H1 (cell line): ENCODE results near the gene ABLIM1. TPM values are rescaled to one million over a fixed set of nuclear protein-coding genes. Genes with fewer than 3 reads are reported as not detected.

Source experiments
- CTCF ChIA-PET: fragments of 300-600 bp; sonication (Branson Sonifier 250); formaldehyde crosslinking; loops from one replicate; lab custom pipeline; 2021; ENCODE audit not compliant: partially characterized antibody; lab: Charles Lee
- POLR2A ChIA-PET: fragments of 300-600 bp; sonication (Branson Sonifier 250); formaldehyde crosslinking; loops from one replicate; lab custom pipeline; 2021; ENCODE audit warnings: inconsistent platforms; ENCODE audit not compliant: partially characterized antibody; lab: Charles Lee
- DNase-seq, 2 experiments: peaks; one replicate each; pipeline versions ENCODE4 v3.0.0 to v3.0.0-alpha.2; 2010 to 2022; ENCODE audit warnings: low spot score in 2 of 2, low read depth in 1 of 2, mixed read lengths in 1 of 2
- FAIRE-seq: peaks from 2 replicates; lab custom pipeline; 2011; peaks lifted over from hg19 to GRCh38; lab: Jason Lieb, UNC
- H2AFZ ChIP-seq: 2 replicates; pipeline ENCODE4 v1.8.1; 2012; ENCODE audit warnings: low read length, inconsistent platforms
- H2AK5ac ChIP-seq: 2 replicates; pipeline ENCODE4 v1.6.1; 2013; ENCODE audit warnings: low read depth, low read length
- H2BK120ac ChIP-seq: replicated peaks from 2 replicates; pipeline ENCODE3; 2013; ENCODE audit warnings: low read depth, low read length, inconsistent platforms
- H2BK12ac ChIP-seq: 2 replicates; pipeline ENCODE4 v1.6.1; 2013; ENCODE audit warnings: low read depth, low read length
- H2BK15ac ChIP-seq: 2 replicates; pipeline ENCODE4 v1.6.1; 2013; ENCODE audit warnings: low read length
- H2BK20ac ChIP-seq: 2 replicates; pipeline ENCODE4 v1.6.1; 2013; ENCODE audit warnings: low read length
- H2BK5ac ChIP-seq: 2 replicates; pipeline ENCODE4 v1.6.1; 2013; ENCODE audit warnings: low read depth, low read length
- H3K14ac ChIP-seq: 2 replicates; pipeline ENCODE4 v1.6.1; 2013; ENCODE audit warnings: inconsistent platforms; ENCODE audit not compliant: insufficient read length
- H3K18ac ChIP-seq: 2 replicates; pipeline ENCODE4 v1.6.1; 2013; ENCODE audit warnings: low read length; ENCODE audit errors: extremely low read depth
- H3K23ac ChIP-seq: 2 replicates; pipeline ENCODE4 v1.6.1; 2013; ENCODE audit warnings: inconsistent platforms; ENCODE audit not compliant: insufficient read length
- H3K23me2 ChIP-seq: 2 replicates; pipeline ENCODE4 v1.6.1; 2013; ENCODE audit warnings: low read depth, low read length
- H3K27ac ChIP-seq: 2 replicates; pipeline ENCODE4 v1.6.1; 2011; ENCODE audit warnings: low read depth, low read length, inconsistent platforms
- H3K27me3 ChIP-seq, 4 experiments: replicated peaks in 1 of 4; 1 replicate in 1 of 4; 2 replicates in 3 of 4; pipeline versions ENCODE4 v1.6.1 to v1.8.1; 2011 to 2013; ENCODE audit warnings: low read length in 3 of 4, mild to moderate bottlenecking in 3 of 4, inconsistent platforms in 2 of 4, mixed read lengths in 2 of 4, moderate library complexity in 1 of 4; ENCODE audit not compliant: control insufficient read depth in 3 of 4, insufficient read depth in 3 of 4; ENCODE audit errors: extremely low read depth in 1 of 4
- H3K36me3 ChIP-seq, 4 experiments: 2 replicates each; pipeline versions ENCODE4 v1.6.1 to v1.8.1; 2011 to 2013; ENCODE audit warnings: mild to moderate bottlenecking in 4 of 4, low read length in 3 of 4, moderate library complexity in 2 of 4, control low read depth in 1 of 4, inconsistent platforms in 1 of 4; ENCODE audit not compliant: insufficient read depth in 4 of 4, control insufficient read depth in 2 of 4
- H3K4ac ChIP-seq: replicated peaks from 2 replicates; pipeline ENCODE3; 2013; ENCODE audit warnings: low read length, low read depth, mixed read lengths, inconsistent platforms; ENCODE audit not compliant: insufficient read length
- H3K4me1 ChIP-seq, 4 experiments: replicated peaks in 1 of 4; 1 replicate in 1 of 4; 2 replicates in 3 of 4; pipeline versions ENCODE4 v1.6.1 to v1.8.1; 2011 to 2013; ENCODE audit warnings: low read length in 3 of 4, inconsistent platforms in 2 of 4, mixed read lengths in 1 of 4; ENCODE audit not compliant: insufficient read depth in 4 of 4, control insufficient read depth in 3 of 4
- H3K4me2 ChIP-seq, 2 experiments: 2 replicates each; pipeline versions ENCODE4 v1.6.1 to v1.8.1; 2011 to 2013; ENCODE audit warnings: low read depth in 2 of 2, low read length in 2 of 2, control low read depth in 1 of 2, inconsistent platforms in 1 of 2, mild to moderate bottlenecking in 1 of 2; ENCODE audit not compliant: insufficient read depth in 1 of 2
- H3K4me3 ChIP-seq, 4 experiments: fragments of 200-600, 300-600 bp in 1 of 4; sonication (generic), shearing (Covaris generic), sonication (Bioruptor Twin) in 1 of 4; 2 replicates each; pipeline versions ENCODE4 v1.5.1 to v1.8.1; 2011 to 2016; ENCODE audit warnings: low read length in 4 of 4, low read depth in 3 of 4, control low read depth in 2 of 4, inconsistent platforms in 2 of 4, mild to moderate bottlenecking in 2 of 4, mixed read lengths in 1 of 4, moderate library complexity in 1 of 4; ENCODE audit not compliant: insufficient read depth in 2 of 4; ENCODE audit errors: extremely low read depth in 1 of 4
- H3K56ac ChIP-seq: replicated peaks from 2 replicates; pipeline ENCODE3; 2013; ENCODE audit warnings: low read depth, mild to moderate bottlenecking, mixed read lengths, low read length, inconsistent platforms; ENCODE audit not compliant: insufficient read length
- H3K79me1 ChIP-seq: 2 replicates; pipeline ENCODE4 v1.6.1; 2013; ENCODE audit warnings: low read depth, low read length, control low read depth
- H3K79me2 ChIP-seq, 2 experiments: 2 replicates each; pipeline versions ENCODE4 v1.6.1 to v1.8.1; 2012 to 2013; ENCODE audit warnings: low read length in 2 of 2, mild to moderate bottlenecking in 2 of 2, inconsistent platforms in 1 of 2; ENCODE audit not compliant: insufficient read depth in 2 of 2, control insufficient read depth in 1 of 2
- H3K9ac ChIP-seq, 4 experiments: replicated peaks in 1 of 4; 1 replicate in 1 of 4; 2 replicates in 3 of 4; pipeline versions ENCODE4 v1.6.1 to v1.8.1; 2011 to 2013; ENCODE audit warnings: low read depth in 3 of 4, low read length in 3 of 4, control low read depth in 2 of 4, mild to moderate bottlenecking in 2 of 4, moderate library complexity in 2 of 4, inconsistent platforms in 1 of 4; ENCODE audit errors: extremely low read depth in 1 of 4
- H3K9me3 ChIP-seq, 2 experiments: 2 replicates each; pipeline versions ENCODE4 v1.6.1 to v1.8.1; 2012 to 2013; ENCODE audit warnings: mild to moderate bottlenecking in 2 of 2, moderate library complexity in 2 of 2, control low read depth in 1 of 2, inconsistent platforms in 1 of 2, low read depth in 1 of 2, low read length in 1 of 2, mixed read lengths in 1 of 2; ENCODE audit not compliant: insufficient read depth in 2 of 2
- H4K20me1 ChIP-seq, 2 experiments: replicated peaks in 1 of 2; 2 replicates each; pipeline versions ENCODE3 to v1.8.1; 2011 to 2013; ENCODE audit warnings: inconsistent platforms in 2 of 2, low read length in 2 of 2, mild to moderate bottlenecking in 1 of 2; ENCODE audit not compliant: insufficient read depth in 2 of 2, control insufficient read depth in 1 of 2
- H4K5ac ChIP-seq: 2 replicates; pipeline ENCODE4 v1.6.1; 2013; ENCODE audit warnings: low read length, low read depth, mixed read lengths, inconsistent platforms; ENCODE audit not compliant: insufficient read length
- H4K8ac ChIP-seq: 2 replicates; pipeline ENCODE4 v1.8.0; 2013; ENCODE audit warnings: mild to moderate bottlenecking, moderate library complexity, low read length, inconsistent platforms; ENCODE audit not compliant: insufficient read depth; ENCODE audit errors: extremely low read depth
- H4K91ac ChIP-seq: replicated peaks from 2 replicates; pipeline ENCODE3; 2013; ENCODE audit warnings: low read length, mixed read lengths, inconsistent platforms; ENCODE audit not compliant: insufficient read length
- BCL11A ChIP-seq, 2 experiments: IDR thresholded peaks; one replicate each; pipeline ENCODE4 v1.6.1; 2011; ENCODE audit warnings: low read depth in 2 of 2, low read length in 2 of 2, mild to moderate bottlenecking in 2 of 2
- BRCA1 ChIP-seq: IDR thresholded peaks from 2 replicates; pipeline ENCODE4 v1.6.1; 2012; ENCODE audit warnings: low read depth, low read length, improper control_type of control experiment
- CTBP2 ChIP-seq: IDR thresholded peaks from 2 replicates; pipeline ENCODE4 v1.7.0; 2011; ENCODE audit warnings: borderline replicate concordance, mild to moderate bottlenecking, moderate library complexity, mixed read lengths, low read length; ENCODE audit not compliant: insufficient read depth, insufficient read length
- RFX5 ChIP-seq: IDR thresholded peaks from 2 replicates; pipeline ENCODE4 v1.6.1; 2011; ENCODE audit warnings: low read depth, low read length, improper control_type of control experiment, borderline replicate concordance
- SIN3A ChIP-seq, 2 experiments: IDR thresholded peaks in 1 of 2; conservative IDR thresholded peaks in 1 of 2; 2 replicates each; pipeline ENCODE4 v1.6.1; 2011 to 2012; ENCODE audit warnings: low read length in 2 of 2, improper control_type of control experiment in 1 of 2, low read depth in 1 of 2, mild to moderate bottlenecking in 1 of 2
- WGBS, 2 experiments: shearing (Covaris generic) in 1 of 2; methylation state at CpG; one replicate each; pipeline versions ENCODE4 v1.1.6 to v1.1.7; 2013 to 2015; ENCODE audit warnings: low lambda C conversion rate in 2 of 2, mixed read lengths in 2 of 2, inconsistent platforms in 1 of 2, low coverage in 1 of 2, missing lambda C conversion rate in 1 of 2; ENCODE audit not compliant: insufficient replicate concordance in 2 of 2, insufficient coverage in 1 of 2, insufficient read length in 1 of 2; ENCODE audit errors: extremely low coverage in 1 of 2, missing lambda C conversion rate in 1 of 2; 5-methylcytosine and 5-hydroxymethylcytosine counted together
- polyA plus RNA-seq, 7 experiments: library from polyadenylated mRNA; depleted of rRNA in 3 of 7; stranded (reverse) in 5 of 7; unstranded in 2 of 7; fragments of >200 nt in 5 of 7; fragments of 200-250 nt in 2 of 7; gene quantifications; 1 replicate in 5 of 7; 2 replicates in 1 of 7; 4 replicates in 1 of 7; pipeline versions ENCODE4 v1.2.1 to v1.2.3, GENCODE V29; 2011 to 2013; ENCODE audit warnings: missing spikeins in 2 of 7, mixed read lengths in 2 of 7
- total RNA-seq: library from RNA; stranded (reverse); fragmentation: NEBNext Ultra II Directional; extraction: Animal tissue kit (Norgen Biotek cat#: 25700); gene quantifications from 2 replicates; pipeline ENCODE4 v1.2.1, GENCODE V29; 2021
- TF ChIP-seq, protein P1 (sequence below), 3 experiments: IDR thresholded peaks; 1 replicate in 2 of 3; 2 replicates in 1 of 3; pipeline versions ENCODE4 v1.5.1 to v1.6.1; 2011; ENCODE audit warnings: low read length in 3 of 3, mild to moderate bottlenecking in 3 of 3, inconsistent platforms in 2 of 3, low read depth in 1 of 3, moderate library complexity in 1 of 3; ENCODE audit not compliant: insufficient read depth in 1 of 3; ENCODE audit errors: control extremely low read depth in 1 of 3
- TF ChIP-seq, protein P2 (sequence below): IDR thresholded peaks from 2 replicates; pipeline ENCODE4 v1.6.1; 2012; ENCODE audit warnings: inconsistent platforms
- TF ChIP-seq, protein P3 (sequence below): IDR thresholded peaks from 2 replicates; pipeline ENCODE4 v1.6.1; 2012; ENCODE audit warnings: inconsistent platforms

Gene ABLIM1
- total and polyA plus RNA-seq, 2 of the 8 experiments (the other 6 are each of a cell fraction or from before 2014, with no cell fraction given), result 51.2 to 51.7 TPM

DNA sequence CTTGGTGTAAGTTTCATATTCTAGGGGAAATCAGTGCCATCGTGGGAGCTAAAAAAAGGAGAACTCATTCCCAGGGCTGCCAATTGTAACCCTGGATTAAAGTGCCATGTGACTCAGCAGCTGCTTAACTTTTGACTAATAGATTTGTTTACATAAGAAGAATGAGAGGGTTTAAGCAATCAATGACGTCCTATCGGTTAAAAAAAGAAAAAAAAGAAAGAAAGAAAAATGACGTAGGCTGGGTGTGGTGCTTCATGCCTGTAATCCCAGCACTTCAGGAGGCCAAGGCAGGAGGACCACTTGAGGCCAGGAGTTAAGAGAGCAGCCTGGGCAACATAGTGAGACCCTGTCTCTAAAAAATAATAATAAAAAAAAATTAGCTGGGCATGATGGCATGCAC, 137.6 kb downstream of the ABLIM1 start:
- H3K4me2 ChIP-seq, result no peak overlapping the region
- H3K23ac ChIP-seq, result no peak overlapping the region
- H3K79me2 ChIP-seq, result peaks cover 3 to 80% of the 10 kb centered on the region in 2 experiments; a peak in 3 of 4 replicates
- no peak overlapping the region for H3K27ac ChIP-seq
- DNase-seq (no peak), FAIRE-seq (no peak)
- CTCF ChIA-PET, result interaction anchor here (1.3 to 8.6 kb wide), 5 partner anchors 11 to 49 kb away, joined by 3 to 38 read pairs (median 3); no protein-coding TSS in a partner anchor
- H3K27me3 ChIP-seq, result peaks cover 0 to 1% (median 0%) of the 10 kb centered on the region in 4 experiments; a peak in 1 of 7 replicates
- H2BK20ac ChIP-seq, result no peak overlapping the region
- no peaks in the 10 kb centered on the region for H3K9me3 ChIP-seq
- POLR2A ChIA-PET, result no interaction called here
- no peak overlapping the region for H2BK120ac ChIP-seq
- no peak overlapping the region for H2BK15ac ChIP-seq
- H2AK5ac ChIP-seq, result no peak overlapping the region
- H3K9ac ChIP-seq, result no peak overlapping the region
- H3K56ac ChIP-seq, result no peak overlapping the region
- H3K36me3 ChIP-seq, result no peaks in the 10 kb centered on the region
- no peak overlapping the region for H3K14ac ChIP-seq
- H4K20me1 ChIP-seq, result peaks cover 0 to 2% of the 10 kb centered on the region in 2 experiments
- no peak overlapping the region for H4K8ac ChIP-seq
- H3K4ac ChIP-seq, result no peak overlapping the region
- H3K4me3 ChIP-seq, result no peak overlapping the region
- no peak overlapping the region for H3K18ac ChIP-seq
- H2BK5ac ChIP-seq, result no peak overlapping the region
- H4K5ac ChIP-seq, result no peak overlapping the region
- 85% methylated on average over 4 of the region's 4 CpGs; no CpG with 5 or more reads in 1 of the 2 experiments for WGBS, 2 experiments
- H2BK12ac ChIP-seq, result no peak overlapping the region
- H3K4me1 ChIP-seq, result peaks cover 4 to 28% (median 8%) of the 10 kb centered on the region in 4 experiments; a peak in 4 of 7 replicates
- H3K79me1 ChIP-seq, result 0 out of 2 replicates have a peak, but pooled peaks cover 3% of the 10 kb centered on the region
- H4K91ac ChIP-seq, result no peak overlapping the region
- H3K23me2 ChIP-seq, result peaks cover 2% of the 10 kb centered on the region; the same call in 1 of the 2 replicates
- no peak overlapping the region for H2AFZ ChIP-seq
- TF ChIP-seq BCL11A (IDR thresholded peaks at IDR 0.05; ENCODE audit: low read depth in 2 of 2, low read length in 2 of 2) (no peak), SIN3A (conservative IDR thresholded peaks at IDR 0.05 in 1 of 2, IDR thresholded peaks at IDR 0.05 in 1 of 2; ENCODE audit: low read depth in 1 of 2, low read length in 2 of 2) (no peak), CTBP2 (no peak), BRCA1 (no peak), RFX5 (no peak)
- TF ChIP-seq, protein P1, sequence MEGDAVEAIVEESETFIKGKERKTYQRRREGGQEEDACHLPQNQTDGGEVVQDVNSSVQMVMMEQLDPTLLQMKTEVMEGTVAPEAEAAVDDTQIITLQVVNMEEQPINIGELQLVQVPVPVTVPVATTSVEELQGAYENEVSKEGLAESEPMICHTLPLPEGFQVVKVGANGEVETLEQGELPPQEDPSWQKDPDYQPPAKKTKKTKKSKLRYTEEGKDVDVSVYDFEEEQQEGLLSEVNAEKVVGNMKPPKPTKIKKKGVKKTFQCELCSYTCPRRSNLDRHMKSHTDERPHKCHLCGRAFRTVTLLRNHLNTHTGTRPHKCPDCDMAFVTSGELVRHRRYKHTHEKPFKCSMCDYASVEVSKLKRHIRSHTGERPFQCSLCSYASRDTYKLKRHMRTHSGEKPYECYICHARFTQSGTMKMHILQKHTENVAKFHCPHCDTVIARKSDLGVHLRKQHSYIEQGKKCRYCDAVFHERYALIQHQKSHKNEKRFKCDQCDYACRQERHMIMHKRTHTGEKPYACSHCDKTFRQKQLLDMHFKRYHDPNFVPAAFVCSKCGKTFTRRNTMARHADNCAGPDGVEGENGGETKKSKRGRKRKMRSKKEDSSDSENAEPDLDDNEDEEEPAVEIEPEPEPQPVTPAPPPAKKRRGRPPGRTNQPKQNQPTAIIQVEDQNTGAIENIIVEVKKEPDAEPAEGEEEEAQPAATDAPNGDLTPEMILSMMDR (IDR thresholded peaks at IDR 0.05; ENCODE audit: control extremely low read depth in 1 of 3, insufficient read depth in 1 of 3, low read depth in 1 of 3, low read length in 3 of 3), result no peak
- TF ChIP-seq, protein P2, sequence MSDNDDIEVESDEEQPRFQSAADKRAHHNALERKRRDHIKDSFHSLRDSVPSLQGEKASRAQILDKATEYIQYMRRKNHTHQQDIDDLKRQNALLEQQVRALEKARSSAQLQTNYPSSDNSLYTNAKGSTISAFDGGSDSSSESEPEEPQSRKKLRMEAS, result no peak
- TF ChIP-seq, protein P3, sequence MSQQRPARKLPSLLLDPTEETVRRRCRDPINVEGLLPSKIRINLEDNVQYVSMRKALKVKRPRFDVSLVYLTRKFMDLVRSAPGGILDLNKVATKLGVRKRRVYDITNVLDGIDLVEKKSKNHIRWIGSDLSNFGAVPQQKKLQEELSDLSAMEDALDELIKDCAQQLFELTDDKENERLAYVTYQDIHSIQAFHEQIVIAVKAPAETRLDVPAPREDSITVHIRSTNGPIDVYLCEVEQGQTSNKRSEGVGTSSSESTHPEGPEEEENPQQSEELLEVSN, result no peak
